GM06990 (cell line): ENCODE data around the gene LHFPL6.

Experiments
- DNase-seq: peaks from one replicate; pipeline ENCODE4 v3.0.0-alpha.2; 2011; ENCODE audit not compliant: insufficient read length; ENCODE audit errors: extremely low read depth
- H3K27me3 ChIP-seq: replicated peaks from 2 replicates; pipeline ENCODE4 v1.6.0; 2011; ENCODE audit warnings: low read length; ENCODE audit not compliant: control insufficient read depth, insufficient read depth
- H3K36me3 ChIP-seq: 2 replicates; pipeline ENCODE4 v1.5.1; 2011; ENCODE audit warnings: low read length; ENCODE audit not compliant: control insufficient read depth, insufficient read depth
- H3K4me3 ChIP-seq: replicated peaks from 2 replicates; pipeline ENCODE4 v1.5.1; 2011; ENCODE audit warnings: low read depth, mild to moderate bottlenecking, control low read depth, low read length
- TF ChIP-seq, protein P1 (sequence below): IDR thresholded peaks from 2 replicates; pipeline ENCODE4 v1.5.1; 2011; ENCODE audit warnings: low read length, control low read depth, mild to moderate bottlenecking, inconsistent platforms; ENCODE audit not compliant: insufficient read depth, poor library complexity, severe bottlenecking

The LHFPL6 gene

DNA sequence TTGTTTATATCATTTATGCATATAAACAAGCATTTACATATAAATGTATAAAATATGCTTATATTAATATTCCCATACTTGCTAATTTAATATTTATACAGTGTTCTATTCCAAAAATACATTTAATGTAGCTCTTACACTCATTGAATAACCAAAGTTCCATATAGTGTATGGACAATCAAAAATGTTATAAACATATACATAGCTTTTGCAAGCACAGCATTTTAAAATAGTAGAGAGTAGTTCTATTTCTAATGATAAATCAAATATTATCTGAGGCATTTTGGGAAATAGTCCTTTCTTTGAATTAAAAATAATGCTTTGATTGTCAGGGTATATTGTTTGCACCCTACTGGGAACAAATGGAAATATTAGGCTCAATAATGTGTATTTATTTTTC lies 30.0 kb upstream of the LHFPL6 start:
- H3K27me3 ChIP-seq: no peaks in the 10 kb centered on the region
- no peak for DNase-seq
- H3K36me3 ChIP-seq: no peaks in the 10 kb centered on the region
- TF ChIP-seq, protein P1, sequence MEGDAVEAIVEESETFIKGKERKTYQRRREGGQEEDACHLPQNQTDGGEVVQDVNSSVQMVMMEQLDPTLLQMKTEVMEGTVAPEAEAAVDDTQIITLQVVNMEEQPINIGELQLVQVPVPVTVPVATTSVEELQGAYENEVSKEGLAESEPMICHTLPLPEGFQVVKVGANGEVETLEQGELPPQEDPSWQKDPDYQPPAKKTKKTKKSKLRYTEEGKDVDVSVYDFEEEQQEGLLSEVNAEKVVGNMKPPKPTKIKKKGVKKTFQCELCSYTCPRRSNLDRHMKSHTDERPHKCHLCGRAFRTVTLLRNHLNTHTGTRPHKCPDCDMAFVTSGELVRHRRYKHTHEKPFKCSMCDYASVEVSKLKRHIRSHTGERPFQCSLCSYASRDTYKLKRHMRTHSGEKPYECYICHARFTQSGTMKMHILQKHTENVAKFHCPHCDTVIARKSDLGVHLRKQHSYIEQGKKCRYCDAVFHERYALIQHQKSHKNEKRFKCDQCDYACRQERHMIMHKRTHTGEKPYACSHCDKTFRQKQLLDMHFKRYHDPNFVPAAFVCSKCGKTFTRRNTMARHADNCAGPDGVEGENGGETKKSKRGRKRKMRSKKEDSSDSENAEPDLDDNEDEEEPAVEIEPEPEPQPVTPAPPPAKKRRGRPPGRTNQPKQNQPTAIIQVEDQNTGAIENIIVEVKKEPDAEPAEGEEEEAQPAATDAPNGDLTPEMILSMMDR: no peak
- H3K4me3 ChIP-seq: no peak overlapping the region

DNA sequence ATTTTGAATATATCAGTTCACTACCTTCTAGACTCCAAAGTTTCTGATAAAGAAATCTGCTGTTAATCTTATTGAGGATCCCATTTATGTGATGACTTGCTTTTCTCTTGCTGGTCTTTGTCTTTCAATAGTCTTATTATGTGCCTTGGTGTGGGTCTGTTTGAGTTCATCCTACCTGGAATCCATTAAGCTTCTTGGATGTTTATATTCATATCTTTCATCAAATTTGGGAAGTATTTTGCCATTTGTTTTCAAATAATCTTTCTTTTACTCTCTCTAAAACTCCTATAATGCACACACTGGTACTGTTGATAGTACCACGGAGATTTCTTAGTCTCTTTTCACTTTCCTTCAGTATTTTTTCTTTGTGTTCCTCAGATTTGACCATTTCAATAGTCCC lies 28.3 kb upstream of the LHFPL6 start:
- Histone ChIP-seq H3K4me3 (no peak overlapping the region), H3K27me3 (no peaks in the 10 kb centered on the region), H3K36me3 (no peaks in the 10 kb centered on the region)
- TF ChIP-seq, protein P1: no peak
- DNase-seq: no peak

DNA sequence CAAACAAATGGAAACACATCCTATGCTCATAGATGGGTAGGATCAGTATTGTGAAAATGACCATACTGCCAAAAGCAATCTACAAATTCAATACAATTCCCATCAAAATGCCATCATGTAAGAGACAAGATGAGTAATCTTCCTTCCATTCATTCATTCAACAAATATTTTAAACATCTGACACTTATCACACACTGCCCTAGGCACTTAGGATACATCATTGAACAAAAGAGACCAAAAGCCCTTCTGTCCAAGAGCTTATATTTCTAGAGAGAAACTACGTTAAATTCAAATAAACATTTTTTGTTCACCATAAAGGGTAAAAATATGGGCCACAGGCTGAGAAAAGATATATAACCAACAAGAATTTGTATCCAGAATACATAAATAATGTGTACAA lies 20.5 kb upstream of the LHFPL6 start:
- no peak for DNase-seq
- Histone ChIP-seq H3K4me3 (no peak overlapping the region), H3K36me3 (no peaks in the 10 kb centered on the region), H3K27me3 (peaks cover 1% of the 10 kb centered on the region; the same call in 1 of the 2 replicates)
- TF ChIP-seq, protein P1: no peak

DNA sequence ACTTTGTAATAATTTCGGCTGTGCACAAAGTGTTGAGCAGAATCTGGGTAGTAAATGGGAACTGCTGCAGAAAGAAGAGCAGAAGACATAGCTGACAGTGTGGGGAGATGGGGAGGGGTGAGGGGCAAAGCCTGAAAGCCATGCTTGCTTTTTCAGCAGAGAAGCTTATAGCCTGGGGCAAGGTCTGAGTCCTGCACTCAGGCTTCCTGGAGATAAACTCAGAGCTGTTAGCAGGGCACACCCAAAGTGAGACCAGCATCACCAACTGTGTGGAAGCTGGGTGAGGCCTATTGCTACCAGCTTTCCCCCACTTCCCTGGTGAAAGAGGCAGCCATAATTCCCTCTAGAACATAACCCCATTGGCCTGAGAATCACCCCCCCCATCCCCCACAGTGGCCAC lies 15.6 kb upstream of the LHFPL6 start:
- Histone ChIP-seq H3K27me3 (peaks cover 1% of the 10 kb centered on the region; the same call in 1 of the 2 replicates), H3K36me3 (no peaks in the 10 kb centered on the region), H3K4me3 (no peak overlapping the region)
- TF ChIP-seq, protein P1: no peak
- DNase-seq: no peak

DNA sequence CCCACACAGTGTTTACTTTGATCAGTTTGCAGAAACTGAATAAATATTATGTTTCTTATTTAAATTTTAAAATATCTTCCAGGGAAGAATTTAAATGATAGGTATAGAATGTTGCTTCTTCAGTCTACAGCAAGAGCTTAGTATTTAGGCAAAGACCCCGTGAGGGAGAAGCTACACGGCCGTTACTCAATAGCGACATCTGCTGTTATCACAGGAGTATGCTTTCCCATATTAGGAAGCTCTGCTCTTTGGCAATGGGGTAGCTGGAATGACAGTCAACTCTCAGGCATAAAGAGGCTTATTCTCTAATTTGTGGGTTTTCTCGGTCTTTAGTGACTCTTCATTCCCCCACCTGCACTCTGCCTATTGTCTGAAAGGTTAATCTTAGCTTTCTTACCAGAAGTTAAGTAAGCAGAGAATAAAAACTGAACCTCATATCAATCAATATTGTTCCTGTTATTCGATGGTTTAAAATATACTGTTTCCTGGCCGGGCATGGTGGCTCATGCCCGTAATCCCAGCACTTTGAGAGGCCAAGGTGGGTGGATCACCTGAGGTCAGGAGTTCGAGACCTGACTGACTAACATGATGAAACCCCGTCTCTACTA lies 13.2 kb upstream of the LHFPL6 start:
- Histone ChIP-seq H3K36me3 (no peaks in the 10 kb centered on the region), H3K27me3 (peaks cover 1% of the 10 kb centered on the region; the same call in 1 of the 2 replicates), H3K4me3 (no peak overlapping the region)
- TF ChIP-seq, protein P1: peak; percentile 89
- DNase-seq: peak; percentile 8
